GM23338 (cell line): ENCODE measurements around the gene OR14A16. TPM values are rescaled to one million over a fixed set of nuclear protein-coding genes. Genes with fewer than 3 reads are reported as not detected.

Source experiments
- ATAC-seq: fragments of 200-7000 bp; cut with Tn5 transposase; 3 replicates; pipeline ENCODE4 v1.9.1; 2020
- DNase-seq: peaks from one replicate; pipeline ENCODE4 v3.0.0-alpha.2; 2015; ENCODE audit warnings: low spot score
- H2AFZ ChIP-seq: fragments of 200-600 bp; sonication (generic); 2 replicates; pipeline ENCODE4 v1.8.0; 2016; ENCODE audit warnings: antibody characterized with exemption, mild to moderate bottlenecking, moderate library complexity
- H3F3A ChIP-seq: fragments of 200-600 bp; sonication (generic); replicated peaks from 2 replicates; pipeline ENCODE4 v1.8.0; 2017; ENCODE audit warnings: antibody characterized with exemption, mixed run types, low read depth
- H3K27ac ChIP-seq: fragments of 200-600 bp; sonication (generic); 2 replicates; pipeline ENCODE4 v1.6.1; 2016; ENCODE audit warnings: low read depth
- H3K27me3 ChIP-seq: fragments of 200-600 bp; sonication (generic); 2 replicates; pipeline ENCODE4 v1.8.0; 2016; ENCODE audit warnings: mild to moderate bottlenecking, mixed run types, moderate library complexity; ENCODE audit not compliant: insufficient read depth
- H3K36me3 ChIP-seq: fragments of 200-600 bp; sonication (generic); 2 replicates; pipeline ENCODE4 v1.8.0; 2016; ENCODE audit warnings: mild to moderate bottlenecking; ENCODE audit not compliant: insufficient read depth
- H3K4me1 ChIP-seq: fragments of 200-600 bp; sonication (generic); 2 replicates; pipeline ENCODE4 v1.8.0; 2016; ENCODE audit warnings: mild to moderate bottlenecking, moderate library complexity; ENCODE audit not compliant: insufficient read depth
- H3K4me2 ChIP-seq: fragments of 200-600 bp; sonication (generic); 2 replicates; pipeline ENCODE4 v1.7.1; 2017; ENCODE audit warnings: mixed run types
- H3K4me3 ChIP-seq: fragments of 200-600 bp; sonication (generic); 2 replicates; pipeline ENCODE4 v1.6.1; 2016; ENCODE audit warnings: mixed run types
- H3K79me2 ChIP-seq: fragments of 200-600 bp; sonication (generic); replicated peaks from 2 replicates; pipeline ENCODE4 v1.8.0; 2017; ENCODE audit warnings: mild to moderate bottlenecking; ENCODE audit not compliant: insufficient read depth
- H3K9me2 ChIP-seq: fragments of 200-600 bp; sonication (generic); 2 replicates; pipeline ENCODE4 v1.8.0; 2017; ENCODE audit not compliant: insufficient read depth
- H4K20me1 ChIP-seq: fragments of 200-600 bp; sonication (generic); replicated peaks from 2 replicates; pipeline ENCODE4 v1.8.0; 2017; ENCODE audit warnings: mild to moderate bottlenecking; ENCODE audit not compliant: insufficient read depth
- H3K27ac Mint-ChIP-seq: 2 replicates; pipeline ENCODE4 v1.8.0; 2020; ENCODE audit warnings: inconsistent platforms, mild to moderate bottlenecking, moderate library complexity, mixed read lengths
- H3K27me3 Mint-ChIP-seq: 3 replicates; pipeline ENCODE4 v1.8.0; 2022; ENCODE audit warnings: low read depth, mild to moderate bottlenecking, moderate library complexity, mixed read lengths, inconsistent platforms; ENCODE audit not compliant: insufficient read depth, poor library complexity
- H3K36me3 Mint-ChIP-seq: 3 replicates; pipeline ENCODE4 v1.8.0; 2021; ENCODE audit warnings: low read depth, mild to moderate bottlenecking, inconsistent platforms, moderate library complexity, mixed read lengths
- H3K4me1 Mint-ChIP-seq: 3 replicates; pipeline ENCODE4 v1.8.0; 2020; ENCODE audit warnings: mild to moderate bottlenecking, inconsistent platforms, mixed read lengths
- H3K4me3 Mint-ChIP-seq: 3 replicates; pipeline ENCODE4 v1.8.0; 2021; ENCODE audit warnings: moderate library complexity, mild to moderate bottlenecking, inconsistent platforms, mixed read lengths
- H3K9me3 Mint-ChIP-seq: 3 replicates; pipeline ENCODE4 v1.8.0; 2020; ENCODE audit warnings: moderate library complexity, mild to moderate bottlenecking, inconsistent platforms, mixed read lengths
- CREB1 ChIP-seq: fragments of 250-450 bp; sonication (Bioruptor Pico); IDR thresholded peaks from 2 replicates; pipeline ENCODE4 v1.5.0; 2020; ENCODE audit warnings: low read depth, mild to moderate bottlenecking, moderate library complexity
- CTCF ChIP-seq, 2 experiments: fragments of 200-600 bp in 1 of 2; sonication (generic) in 1 of 2; conservative IDR thresholded peaks; 2 replicates each; pipeline versions ENCODE4 v1.5.1 to v1.6.1; 2016 to 2017; ENCODE audit warnings: antibody characterized with exemption in 2 of 2, low read depth in 2 of 2, mild to moderate bottlenecking in 2 of 2, moderate library complexity in 1 of 2
- ETS1 ChIP-seq: IDR thresholded peaks from 2 replicates; pipeline ENCODE4 v1.6.1; 2016; ENCODE audit warnings: antibody characterized with exemption
- EZH2 ChIP-seq: fragments of 200-600 bp; sonication (generic); IDR thresholded peaks from one replicate; pipeline ENCODE4 v1.8.0; 2017; ENCODE audit warnings: antibody characterized with exemption, mild to moderate bottlenecking, low read depth; ENCODE audit not compliant: unreplicated experiment
- EZH2phosphoT487 ChIP-seq: fragments of 200-600 bp; sonication (generic); IDR thresholded peaks from one replicate; pipeline ENCODE4 v1.8.1; 2018; ENCODE audit warnings: antibody characterized with exemption; ENCODE audit not compliant: unreplicated experiment
- JUNB ChIP-seq: IDR thresholded peaks from one replicate; pipeline ENCODE4 v1.6.1; 2016; ENCODE audit warnings: antibody characterized with exemption; ENCODE audit not compliant: unreplicated experiment
- NANOG ChIP-seq: IDR thresholded peaks from 2 replicates; pipeline ENCODE4 v1.6.1; 2016; ENCODE audit warnings: antibody characterized with exemption, borderline replicate concordance
- POLR2AphosphoS5 ChIP-seq: IDR thresholded peaks from 2 replicates; pipeline ENCODE4 v1.6.1; 2016; ENCODE audit warnings: antibody characterized with exemption, low read depth
- REST ChIP-seq: IDR thresholded peaks from one replicate; pipeline ENCODE4 v1.6.1; 2018; ENCODE audit warnings: antibody characterized with exemption; ENCODE audit not compliant: unreplicated experiment
- STAT1 ChIP-seq: IDR thresholded peaks from one replicate; pipeline ENCODE4 v1.6.1; 2016; ENCODE audit warnings: antibody characterized with exemption; ENCODE audit not compliant: unreplicated experiment
- ZNF114 ChIP-seq: fragments of 250-450 bp; sonication (Bioruptor Pico); IDR thresholded peaks from 2 replicates; pipeline ENCODE4 v1.5.0; 2020; ENCODE audit warnings: mild to moderate bottlenecking, moderate library complexity
- ZNF331 ChIP-seq: fragments of 250-450 bp; sonication (Bioruptor Pico); IDR thresholded peaks from 2 replicates; pipeline ENCODE4 v1.5.0; 2020; ENCODE audit warnings: low read depth, mild to moderate bottlenecking, moderate library complexity
- ZNF462 ChIP-seq: fragments of 250-450 bp; sonication (Bioruptor Pico); IDR thresholded peaks from 2 replicates; pipeline ENCODE4 v1.5.0; 2020; ENCODE audit warnings: mild to moderate bottlenecking, moderate library complexity
- polyA plus RNA-seq: library from polyadenylated mRNA; unstranded; fragments of >200 nt; fragmentation: Nextera tagmentation; extraction: Ambion mirVana; gene quantifications from 2 replicates; pipeline ENCODE4 v1.2.1, GENCODE V29; 2016
- total RNA-seq: library from RNA; depleted of rRNA; stranded (reverse); fragments of >200 nt; shearing (Covaris generic); gene quantifications from 2 replicates; pipeline ENCODE4 v1.2.3, GENCODE V29; 2014

OR14A16 gene
- total and polyA plus RNA-seq, 2 experiments from 2014 or later, result 0.34 TPM; not detected in 1

- no peak for ATAC-seq
- TF ChIP-seq NANOG (no peak), JUNB (no peak), POLR2AphosphoS5 (no peak), ETS1 (no peak), ZNF462 (CRISPR knock-in tag) (no peak), REST (no peak), EZH2 (no peak), EZH2phosphoT487 (no peak), ZNF114 (CRISPR knock-in tag) (no peak), ZNF331 (CRISPR knock-in tag) (no peak), STAT1 (no peak), CTCF (conservative IDR thresholded peaks at IDR 0.05; ENCODE audit: low read depth in 2 of 2) (no peak), CREB1 (CRISPR knock-in tag) (no peak)
These were observed 19.5 kb upstream of the OR14A16 start for GRCh38 chr1:247843411-247843810.

More at GRCh38 chr1:247843411-247843810, 19.5 kb upstream of the OR14A16 start:
- peaks cover 4% of the 10 kb centered on the region for H3K27me3 Mint-ChIP-seq
- Histone ChIP-seq H4K20me1 (no peaks in the 10 kb centered on the region), H3K27ac (no peak overlapping the region), H3F3A (no peaks in the 10 kb centered on the region), H3K4me3 (no peak overlapping the region), H3K9me2 (no peaks in the 10 kb centered on the region), H2AFZ (no peak overlapping the region), H3K27me3 (no peaks in the 10 kb centered on the region), H3K36me3 (no peaks in the 10 kb centered on the region), H3K79me2 (no peaks in the 10 kb centered on the region), H3K4me2 (no peak overlapping the region), H3K4me1 (peaks cover 20% of the 10 kb centered on the region)
- H3K9me3 Mint-ChIP-seq, result peaks cover 48% of the 10 kb centered on the region
- no peak for DNase-seq
- H3K4me3 Mint-ChIP-seq, result no peak overlapping the region
- H3K27ac Mint-ChIP-seq, result no peak overlapping the region
- H3K36me3 Mint-ChIP-seq, result peaks cover 3% of the 10 kb centered on the region; the same call in 2 of the 3 replicates
- no peaks in the 10 kb centered on the region for H3K4me1 Mint-ChIP-seq
